HUES48 (cell line): ENCODE measurements around the gene RAPGEF2.

Experiments used
- H3K27ac ChIP-seq: one replicate; pipeline ENCODE4 v1.7.0; 2013; ENCODE audit warnings: low read depth, low read length, inconsistent platforms
- H3K27me3 ChIP-seq: 2 replicates; pipeline ENCODE4 v1.6.1; 2013; ENCODE audit warnings: mild to moderate bottlenecking, low read length; ENCODE audit not compliant: control insufficient read depth, insufficient read depth
- H3K36me3 ChIP-seq: 2 replicates; pipeline ENCODE4 v1.6.1; 2013; ENCODE audit warnings: low read length; ENCODE audit not compliant: control insufficient read depth, insufficient read depth
- H3K4me1 ChIP-seq: 2 replicates; pipeline ENCODE4 v1.6.1; 2013; ENCODE audit warnings: mild to moderate bottlenecking, low read length; ENCODE audit not compliant: control insufficient read depth, insufficient read depth
- H3K4me3 ChIP-seq: 2 replicates; pipeline ENCODE4 v1.5.1; 2013; ENCODE audit warnings: mild to moderate bottlenecking, low read depth, low read length
- H3K9ac ChIP-seq: 2 replicates; pipeline ENCODE4 v1.6.1; 2013; ENCODE audit warnings: mild to moderate bottlenecking, low read depth, low read length, moderate library complexity
- H3K9me3 ChIP-seq: 2 replicates; pipeline ENCODE4 v1.6.1; 2013; ENCODE audit warnings: low read length; ENCODE audit not compliant: control insufficient read depth, insufficient read depth

The RAPGEF2 gene

GRCh38 chr4:159347813-159348212, 244.9 kb downstream of the RAPGEF2 start:
- peaks cover 70% of the 10 kb centered on the region for H3K36me3 ChIP-seq
- no peak overlapping the region for H3K27ac ChIP-seq
- H3K9ac ChIP-seq, result no peak overlapping the region
- H3K4me3 ChIP-seq, result no peak overlapping the region
- no peaks in the 10 kb centered on the region for H3K9me3 ChIP-seq
- H3K27me3 ChIP-seq, result no peaks in the 10 kb centered on the region
- no peaks in the 10 kb centered on the region for H3K4me1 ChIP-seq

GRCh38 chr4:159349332-159349731, 246.5 kb downstream of the RAPGEF2 start:
- Histone ChIP-seq H3K9ac (no peak overlapping the region), H3K36me3 (peaks cover 72% of the 10 kb centered on the region), H3K27me3 (no peaks in the 10 kb centered on the region), H3K4me1 (no peaks in the 10 kb centered on the region), H3K27ac (no peak overlapping the region), H3K4me3 (no peak overlapping the region), H3K9me3 (no peaks in the 10 kb centered on the region)

GRCh38 chr4:159352609-159353008, 249.7 kb downstream of the RAPGEF2 start:
- H3K9me3 ChIP-seq, result no peaks in the 10 kb centered on the region
- H3K27ac ChIP-seq, result no peak overlapping the region
- no peak overlapping the region for H3K9ac ChIP-seq
- H3K36me3 ChIP-seq, result peaks cover 65% of the 10 kb centered on the region
- H3K4me3 ChIP-seq, result no peak overlapping the region
- H3K27me3 ChIP-seq, result no peaks in the 10 kb centered on the region
- H3K4me1 ChIP-seq, result no peaks in the 10 kb centered on the region

GRCh38 chr4:159353422-159354116, 250.7 kb downstream of the RAPGEF2 start:
- Histone ChIP-seq H3K36me3 (peaks cover 73% of the 10 kb centered on the region), H3K9ac (no peak overlapping the region), H3K27me3 (no peaks in the 10 kb centered on the region), H3K4me3 (no peak overlapping the region), H3K4me1 (no peaks in the 10 kb centered on the region), H3K27ac (no peak overlapping the region), H3K9me3 (no peaks in the 10 kb centered on the region)

GRCh38 chr4:159355466-159355865, 252.6 kb downstream of the RAPGEF2 start:
- no peaks in the 10 kb centered on the region for H3K9me3 ChIP-seq
- H3K36me3 ChIP-seq, result peaks cover 79% of the 10 kb centered on the region
- no peaks in the 10 kb centered on the region for H3K27me3 ChIP-seq
- H3K27ac ChIP-seq, result no peak overlapping the region
- H3K4me3 ChIP-seq, result no peak overlapping the region
- no peaks in the 10 kb centered on the region for H3K4me1 ChIP-seq
- no peak overlapping the region for H3K9ac ChIP-seq

GRCh38 chr4:159357350-159357749, 254.5 kb downstream of the RAPGEF2 start:
- Histone ChIP-seq H3K9ac (no peak overlapping the region), H3K27me3 (no peaks in the 10 kb centered on the region), H3K4me1 (no peaks in the 10 kb centered on the region), H3K36me3 (peaks cover 66% of the 10 kb centered on the region), H3K27ac (no peak overlapping the region), H3K4me3 (no peak overlapping the region), H3K9me3 (no peaks in the 10 kb centered on the region)

- Histone ChIP-seq H3K27me3 (no peaks in the 10 kb centered on the region), H3K27ac (no peak overlapping the region), H3K4me3 (no peak overlapping the region), H3K4me1 (no peaks in the 10 kb centered on the region), H3K9me3 (no peaks in the 10 kb centered on the region), H3K36me3 (peaks cover 58% of the 10 kb centered on the region), H3K9ac (no peak overlapping the region)
These were observed 255.3 kb downstream of the RAPGEF2 start for GRCh38 chr4:159358226-159358625.

- Histone ChIP-seq H3K27ac (no peak overlapping the region), H3K9ac (no peak overlapping the region), H3K4me3 (no peak overlapping the region), H3K36me3 (peaks cover 49% of the 10 kb centered on the region), H3K4me1 (no peaks in the 10 kb centered on the region), H3K9me3 (no peaks in the 10 kb centered on the region), H3K27me3 (no peaks in the 10 kb centered on the region)
These were observed 257.7 kb downstream of the RAPGEF2 start for GRCh38 chr4:159360549-159360948.

GRCh38 chr4:159363361-159363760, 260.5 kb downstream of the RAPGEF2 start:
- H3K27me3 ChIP-seq, result no peaks in the 10 kb centered on the region
- H3K27ac ChIP-seq, result no peak overlapping the region
- peaks cover 29% of the 10 kb centered on the region for H3K36me3 ChIP-seq
- H3K4me1 ChIP-seq, result no peaks in the 10 kb centered on the region
- H3K9ac ChIP-seq, result no peak overlapping the region
- no peaks in the 10 kb centered on the region for H3K9me3 ChIP-seq
- no peak overlapping the region for H3K4me3 ChIP-seq

GRCh38 chr4:159366966-159367780, 264.3 kb downstream of the RAPGEF2 start:
- no peaks in the 10 kb centered on the region for H3K4me1 ChIP-seq
- no peak overlapping the region for H3K4me3 ChIP-seq
- no peaks in the 10 kb centered on the region for H3K27me3 ChIP-seq
- no peaks in the 10 kb centered on the region for H3K9me3 ChIP-seq
- H3K9ac ChIP-seq, result no peak overlapping the region
- no peak overlapping the region for H3K27ac ChIP-seq
- peaks cover 4% of the 10 kb centered on the region; the same call in 1 of the 2 replicates for H3K36me3 ChIP-seq

- peaks cover 4% of the 10 kb centered on the region; the same call in 1 of the 2 replicates for H3K36me3 ChIP-seq
- H3K27ac ChIP-seq, result no peak overlapping the region
- H3K27me3 ChIP-seq, result no peaks in the 10 kb centered on the region
- H3K9me3 ChIP-seq, result no peaks in the 10 kb centered on the region
- no peaks in the 10 kb centered on the region for H3K4me1 ChIP-seq
- no peak overlapping the region for H3K4me3 ChIP-seq
- H3K9ac ChIP-seq, result no peak overlapping the region
These were observed 264.9 kb downstream of the RAPGEF2 start for GRCh38 chr4:159367781-159368080.
